Caco-2 (cell line): ENCODE results near the gene HS1BP3. TPM values are rescaled to one million over a fixed set of nuclear protein-coding genes. Genes with fewer than 3 reads are reported as not detected.
A peak's percentile ranks its signal among the peaks of the same experiment; 100 is the strongest.

Source experiments
- BruUV-seq: library from RNA; stranded (reverse); fragments of 400-500 nt; replicated peaks from 2 replicates; lab custom pipeline; 2021; lab: Mats Ljungman, UMichigan
- CTCF ChIA-PET: fragments of 300-600 bp; sonication (Branson Sonifier 250); formaldehyde crosslinking; loops from one replicate; lab custom pipeline; 2022; ENCODE audit warnings: antibody characterized with exemption; lab: Charles Lee
- POLR2A ChIA-PET: fragments of 300-600 bp; sonication (Branson Sonifier 250); formaldehyde crosslinking; loops from one replicate; lab custom pipeline; 2022; ENCODE audit warnings: antibody characterized with exemption; lab: Charles Lee
- DNase-seq, 2 experiments: peaks; one replicate each; pipeline versions ENCODE4 v3.0.0 to v3.0.0-alpha.2; 2020 to 2022
- H3K27me3 ChIP-seq: replicated peaks from 2 replicates; pipeline ENCODE4 v1.6.0; 2011; ENCODE audit warnings: low read length; ENCODE audit not compliant: control insufficient read depth, insufficient read depth
- H3K36me3 ChIP-seq: 2 replicates; pipeline ENCODE4 v1.5.1; 2011; ENCODE audit warnings: low read length; ENCODE audit not compliant: control insufficient read depth, insufficient read depth
- H3K4me1 ChIP-seq: fragments of 250-450 bp; sonication (Bioruptor Pico); 2 replicates; pipeline ENCODE4 v1.5.1; 2020; ENCODE audit warnings: mild to moderate bottlenecking
- H3K4me3 ChIP-seq: 2 replicates; pipeline ENCODE4 v1.5.1; 2011; ENCODE audit warnings: low read depth, mild to moderate bottlenecking, control low read depth, low read length
- H3K9me3 ChIP-seq: fragments of 250-450 bp; sonication (Bioruptor Pico); 2 replicates; pipeline ENCODE4 v1.5.1; 2020; ENCODE audit warnings: mild to moderate bottlenecking, moderate library complexity
- H3K27ac Mint-ChIP-seq: one replicate; pipeline ENCODE4 v1.8.0; 2022; ENCODE audit warnings: mixed read lengths; ENCODE audit not compliant: unreplicated experiment
- H3K27me3 Mint-ChIP-seq: one replicate; pipeline ENCODE4 v1.8.0; 2022; ENCODE audit warnings: mixed read lengths; ENCODE audit not compliant: insufficient read depth, unreplicated experiment
- H3K36me3 Mint-ChIP-seq: one replicate; pipeline ENCODE4 v1.8.0; 2022; ENCODE audit warnings: mild to moderate bottlenecking, mixed read lengths; ENCODE audit not compliant: insufficient read depth, unreplicated experiment
- H3K4me1 Mint-ChIP-seq: one replicate; pipeline ENCODE4 v1.8.0; 2022; ENCODE audit warnings: low read depth, mixed read lengths; ENCODE audit not compliant: unreplicated experiment
- H3K4me3 Mint-ChIP-seq: one replicate; pipeline ENCODE4 v1.8.0; 2022; ENCODE audit warnings: mild to moderate bottlenecking, moderate library complexity, mixed read lengths; ENCODE audit not compliant: unreplicated experiment
- H3K9me3 Mint-ChIP-seq: one replicate; pipeline ENCODE4 v1.8.0; 2022; ENCODE audit warnings: mixed read lengths; ENCODE audit not compliant: unreplicated experiment
- intact Hi-C: fragments of 100-400 bp; cut with micrococcal nuclease; formaldehyde crosslinking; loops from one replicate; pipeline ENCODE4 v1.10.0; 2022; ENCODE audit not compliant: unreplicated experiment
- total RNA-seq: library from RNA; stranded (reverse); gene quantifications from 2 replicates; pipeline ENCODE4 v1.2.3, GENCODE V29; 2022
- TF ChIP-seq, protein P1 (sequence below), 2 experiments: fragments of 200-600 bp in 1 of 2; IDR thresholded peaks; 1 replicate in 1 of 2; 2 replicates in 1 of 2; pipeline versions ENCODE4 v1.5.1 to v1.8.0; 2011 to 2022; ENCODE audit warnings: antibody characterized with exemption in 1 of 2, control low read depth in 1 of 2, inconsistent platforms in 1 of 2, low read depth in 1 of 2, low read length in 1 of 2, mild to moderate bottlenecking in 1 of 2, moderate library complexity in 1 of 2; ENCODE audit not compliant: insufficient read depth in 1 of 2, severe bottlenecking in 1 of 2, unreplicated experiment in 1 of 2

Gene HS1BP3
- total RNA-seq, 1 experiment from 2014 or later, result 31.1 TPM

DNA sequence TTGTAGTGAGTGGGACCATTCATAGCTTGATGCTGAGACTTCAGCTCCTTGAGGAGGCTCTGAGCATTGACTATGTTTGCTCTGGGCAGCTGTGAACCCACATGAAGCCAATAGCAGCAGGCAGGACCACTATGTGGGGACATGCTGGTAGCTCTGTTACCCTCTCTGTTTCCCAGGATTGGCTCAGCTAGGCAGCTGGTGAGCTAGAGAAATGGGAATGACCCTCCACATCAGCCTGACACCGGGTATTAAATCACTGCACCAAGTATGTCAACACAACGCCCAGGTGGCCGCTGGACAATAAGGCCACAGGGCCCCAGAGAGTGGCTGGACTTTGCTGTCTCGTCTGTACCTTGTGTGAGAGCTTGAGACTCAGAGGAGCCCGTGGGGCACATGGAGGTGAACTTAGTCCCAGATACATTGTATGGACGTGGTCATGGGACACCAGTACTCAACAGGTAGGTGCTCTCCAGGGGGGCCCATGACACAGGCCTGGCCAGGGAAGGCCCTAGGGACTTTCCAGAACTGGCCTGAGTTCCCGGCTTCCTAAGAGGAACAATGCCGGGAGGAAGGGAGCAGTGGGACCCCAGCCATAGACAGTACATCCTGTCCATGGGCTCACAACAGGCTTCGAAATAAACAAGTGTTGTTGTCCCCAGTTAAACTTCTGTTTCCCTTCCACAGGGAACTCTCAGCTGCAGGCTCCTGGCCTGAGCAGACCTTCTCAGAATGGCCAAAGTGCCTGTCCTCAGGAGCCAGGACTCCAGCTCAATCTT is 35.2 kb downstream of the HS1BP3 start:
- ChIA-PET CTCF (interaction anchor here (1.0 to 1.4 kb wide), 2 partner anchors 46 to 168 kb away, joined by 3 to 4 read pairs; partner anchors contain the start of gene RHOB), POLR2A (interaction anchor here (1.7 kb wide), 1 partner anchor 169 kb away, joined by 5 read pairs; the partner anchor contains the start of gene RHOB)
- no peak overlapping the region for H3K27ac Mint-ChIP-seq
- no peaks in the 10 kb centered on the region for H3K36me3 Mint-ChIP-seq
- H3K4me3 Mint-ChIP-seq, result no peak overlapping the region
- Histone ChIP-seq H3K27me3 (no peaks in the 10 kb centered on the region), H3K36me3 (no peaks in the 10 kb centered on the region; the same call in 1 of the 2 replicates), H3K4me3 (no peak overlapping the region), H3K9me3 (no peaks in the 10 kb centered on the region), H3K4me1 (no peaks in the 10 kb centered on the region; the same call in 1 of the 2 replicates)
- TF ChIP-seq, protein P1, sequence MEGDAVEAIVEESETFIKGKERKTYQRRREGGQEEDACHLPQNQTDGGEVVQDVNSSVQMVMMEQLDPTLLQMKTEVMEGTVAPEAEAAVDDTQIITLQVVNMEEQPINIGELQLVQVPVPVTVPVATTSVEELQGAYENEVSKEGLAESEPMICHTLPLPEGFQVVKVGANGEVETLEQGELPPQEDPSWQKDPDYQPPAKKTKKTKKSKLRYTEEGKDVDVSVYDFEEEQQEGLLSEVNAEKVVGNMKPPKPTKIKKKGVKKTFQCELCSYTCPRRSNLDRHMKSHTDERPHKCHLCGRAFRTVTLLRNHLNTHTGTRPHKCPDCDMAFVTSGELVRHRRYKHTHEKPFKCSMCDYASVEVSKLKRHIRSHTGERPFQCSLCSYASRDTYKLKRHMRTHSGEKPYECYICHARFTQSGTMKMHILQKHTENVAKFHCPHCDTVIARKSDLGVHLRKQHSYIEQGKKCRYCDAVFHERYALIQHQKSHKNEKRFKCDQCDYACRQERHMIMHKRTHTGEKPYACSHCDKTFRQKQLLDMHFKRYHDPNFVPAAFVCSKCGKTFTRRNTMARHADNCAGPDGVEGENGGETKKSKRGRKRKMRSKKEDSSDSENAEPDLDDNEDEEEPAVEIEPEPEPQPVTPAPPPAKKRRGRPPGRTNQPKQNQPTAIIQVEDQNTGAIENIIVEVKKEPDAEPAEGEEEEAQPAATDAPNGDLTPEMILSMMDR (IDR thresholded peaks at IDR 0.05; ENCODE audit: insufficient read depth in 1 of 2, low read depth in 1 of 2, low read length in 1 of 2, severe bottlenecking in 1 of 2, unreplicated experiment in 1 of 2), result no peak
- H3K9me3 Mint-ChIP-seq, result no peaks in the 10 kb centered on the region
- H3K4me1 Mint-ChIP-seq, result no peaks in the 10 kb centered on the region
- intact Hi-C loops, result no loop called here
- DNase-seq, result no peak
- BruUV-seq, result no TSS peak
- no peaks in the 10 kb centered on the region for H3K27me3 Mint-ChIP-seq

- CTCF ChIA-PET, result interaction anchor here (1.3 to 1.4 kb wide), 2 partner anchors 22 to 47 kb away, joined by 4 to 7 read pairs; no protein-coding TSS in a partner anchor
- intact Hi-C loops, result no loop called here
- H3K9me3 ChIP-seq, result no peaks in the 10 kb centered on the region
- Mint-ChIP-seq H3K27ac (no peak overlapping the region), H3K9me3 (no peaks in the 10 kb centered on the region), H3K27me3 (no peaks in the 10 kb centered on the region), H3K4me1 (peaks cover 5% of the 10 kb centered on the region), H3K36me3 (no peaks in the 10 kb centered on the region), H3K4me3 (no peak overlapping the region)
- DNase-seq, result peak in 1 of 2 experiments; percentile 27
- no peaks in the 10 kb centered on the region for H3K27me3 ChIP-seq
- POLR2A ChIA-PET, result interaction anchor here (1.7 kb wide), 1 partner anchor 168 kb away, joined by 5 read pairs; the partner anchor contains the start of gene RHOB
- H3K4me1 ChIP-seq, result no peaks in the 10 kb centered on the region; the same call in 1 of the 2 replicates
- no peaks in the 10 kb centered on the region; the same call in 1 of the 2 replicates for H3K36me3 ChIP-seq
- no TSS peak for BruUV-seq
- TF ChIP-seq, protein P1 (IDR thresholded peaks at IDR 0.05; ENCODE audit: insufficient read depth in 1 of 2, low read depth in 1 of 2, low read length in 1 of 2, severe bottlenecking in 1 of 2, unreplicated experiment in 1 of 2), result no peak
- no peak overlapping the region for H3K4me3 ChIP-seq
Measured at GRCh38 chr2:20615068-20615465, 35.8 kb downstream of the HS1BP3 start.

- no peak overlapping the region for H3K4me3 Mint-ChIP-seq
- TF ChIP-seq, protein P1 (IDR thresholded peaks at IDR 0.05; ENCODE audit: insufficient read depth in 1 of 2, low read depth in 1 of 2, low read length in 1 of 2, severe bottlenecking in 1 of 2, unreplicated experiment in 1 of 2), result no peak
- H3K9me3 Mint-ChIP-seq, result no peaks in the 10 kb centered on the region
- peak in 1 of 2 experiments; percentile 29 for DNase-seq
- CTCF ChIA-PET, result interaction anchor here (1.3 to 1.4 kb wide), 2 partner anchors 21 to 47 kb away, joined by 4 to 7 read pairs; no protein-coding TSS in a partner anchor
- peaks cover 6% of the 10 kb centered on the region for H3K4me1 Mint-ChIP-seq
- Histone ChIP-seq H3K36me3 (no peaks in the 10 kb centered on the region), H3K9me3 (no peaks in the 10 kb centered on the region), H3K4me1 (no peaks in the 10 kb centered on the region; the same call in 1 of the 2 replicates), H3K27me3 (no peaks in the 10 kb centered on the region), H3K4me3 (no peak overlapping the region)
- no peaks in the 10 kb centered on the region for H3K27me3 Mint-ChIP-seq
- BruUV-seq, result no TSS peak
- POLR2A ChIA-PET, result interaction anchor here (1.7 kb wide), 1 partner anchor 167 kb away, joined by 5 read pairs; the partner anchor contains the start of gene RHOB
- no peak overlapping the region for H3K27ac Mint-ChIP-seq
- H3K36me3 Mint-ChIP-seq, result no peaks in the 10 kb centered on the region
- intact Hi-C loops, result no loop called here
Measured at GRCh38 chr2:20614201-20615067, 36.5 kb downstream of the HS1BP3 start.
